GM12878 (cell line): ENCODE measurements around the gene CASQ1. TPM values are rescaled to one million over a fixed set of nuclear protein-coding genes. Genes with fewer than 3 reads are reported as not detected.

Experiments used
- ATAC-seq: fragments of 200-7000 bp; cut with Tn5 transposase; 3 replicates; pipeline ENCODE4 v1.9.1; 2020; ENCODE audit warnings: mild to moderate bottlenecking, moderate library complexity
- BruUV-seq: library from RNA; stranded (reverse); fragments of 400-500 nt; replicated peaks from 2 replicates; lab custom pipeline; 2021; lab: Mats Ljungman, UMichigan
- CTCF ChIA-PET: fragments of 300-600 bp; sonication (Branson Sonifier 250); formaldehyde crosslinking; extraction: SDS; loops from one replicate; lab custom pipeline; 2021; ENCODE audit warnings: inconsistent platforms; lab: Yijun Ruan, JAX
- POLR2A ChIA-PET: fragments of 350-600 bp; formaldehyde crosslinking; extraction: SDS; loops from one replicate; lab custom pipeline; 2021; ENCODE audit warnings: inconsistent platforms; lab: Charles Lee
- RAD21 ChIA-PET: fragments of 300-600 bp; sonication (Branson Sonifier 250); formaldehyde crosslinking; loops from one replicate; lab custom pipeline; 2023; ENCODE audit warnings: antibody characterized with exemption; ENCODE audit not compliant: unreplicated experiment; lab: Charles Lee
- SMC1A ChIA-PET: fragments of 300-600 bp; sonication (Branson Sonifier 250); formaldehyde crosslinking; loops from one replicate; lab custom pipeline; 2023; ENCODE audit not compliant: unreplicated experiment, uncharacterized antibody; lab: Charles Lee
- DNase-seq: peaks from one replicate; pipeline ENCODE4 v3.0.0-alpha.2; 2011; ENCODE audit warnings: low read depth, low spot score
- FAIRE-seq: peaks from 3 replicates; lab custom pipeline; 2011; peaks lifted over from hg19 to GRCh38; lab: Jason Lieb, UNC
- H2AFZ ChIP-seq: 2 replicates; pipeline ENCODE4 v1.6.0; 2011; ENCODE audit warnings: low read depth, low read length, control low read depth; ENCODE audit not compliant: control insufficient read depth
- H3K27ac ChIP-seq: 2 replicates; pipeline ENCODE4 v1.5.1; 2011; ENCODE audit warnings: control low read depth; ENCODE audit not compliant: control insufficient read depth, insufficient read depth
- H3K27me3 ChIP-seq, 2 experiments: replicated peaks in 1 of 2; 2 replicates each; pipeline versions ENCODE4 v1.6.0 to v1.6.1; 2011; ENCODE audit warnings: low read length in 1 of 2; ENCODE audit not compliant: control insufficient read depth in 2 of 2, insufficient read depth in 2 of 2
- H3K36me3 ChIP-seq, 2 experiments: 2 replicates each; pipeline ENCODE4 v1.5.1; 2011; ENCODE audit warnings: low read length in 1 of 2; ENCODE audit not compliant: control insufficient read depth in 2 of 2, insufficient read depth in 2 of 2
- H3K4me1 ChIP-seq: 2 replicates; pipeline ENCODE4 v1.6.1; 2011; ENCODE audit warnings: mild to moderate bottlenecking, low read length, moderate library complexity, mixed read lengths; ENCODE audit not compliant: control insufficient read depth, insufficient read depth
- H3K4me2 ChIP-seq: 2 replicates; pipeline ENCODE4 v1.6.0; 2011; ENCODE audit warnings: control low read depth; ENCODE audit not compliant: control insufficient read depth, insufficient read depth
- H3K4me3 ChIP-seq: fragments of 200-600 bp; sonication (generic); 2 replicates; pipeline ENCODE4 v1.5.1; 2016
- H3K79me2 ChIP-seq: 2 replicates; pipeline ENCODE4 v1.6.0; 2011; ENCODE audit warnings: low read length; ENCODE audit not compliant: control insufficient read depth, insufficient read depth
- H3K9ac ChIP-seq: 2 replicates; pipeline ENCODE4 v1.8.0; 2011; ENCODE audit warnings: low read length, control low read depth, mixed read lengths; ENCODE audit not compliant: control insufficient read depth, insufficient read depth
- H3K9me3 ChIP-seq: replicated peaks from 3 replicates; pipeline ENCODE4 v1.5.1; 2011; ENCODE audit warnings: mild to moderate bottlenecking, low read length; ENCODE audit not compliant: control insufficient read depth, insufficient read depth
- H4K20me1 ChIP-seq: 2 replicates; pipeline ENCODE4 v1.6.0; 2011; ENCODE audit not compliant: control insufficient read depth, insufficient read depth
- CBX3 ChIP-seq: fragments of 200-600 bp; sonication (generic); IDR thresholded peaks from 2 replicates; pipeline ENCODE4 v1.6.1; 2016; ENCODE audit warnings: low read depth, borderline replicate concordance
- HDAC6 ChIP-seq: fragments of 200-600 bp; sonication (generic); IDR thresholded peaks from one replicate; pipeline ENCODE4 v1.8.0; 2017; ENCODE audit warnings: antibody characterized with exemption; ENCODE audit not compliant: unreplicated experiment
- IKZF1 ChIP-seq: fragments of 450-650 bp; conservative IDR thresholded peaks from 2 replicates; pipeline ENCODE4 v1.6.1; 2017; ENCODE audit warnings: antibody characterized with exemption, mild to moderate bottlenecking
- IRF4 ChIP-seq: IDR thresholded peaks from 2 replicates; pipeline ENCODE4 v1.6.1; 2011; ENCODE audit warnings: low read depth, low read length
- JUND ChIP-seq: IDR thresholded peaks from 2 replicates; pipeline ENCODE4 v1.6.1; 2012; ENCODE audit warnings: low read depth, mild to moderate bottlenecking, low read length, improper control_type of control experiment, moderate library complexity
- NR2F1 ChIP-seq: fragments of 450-650 bp; conservative IDR thresholded peaks from 2 replicates; pipeline ENCODE4 v1.6.1; 2017; ENCODE audit warnings: mild to moderate bottlenecking
- PBX3 ChIP-seq: IDR thresholded peaks from 2 replicates; pipeline ENCODE4 v1.6.1; 2011; ENCODE audit warnings: mild to moderate bottlenecking, low read depth, low read length, moderate library complexity; ENCODE audit not compliant: insufficient replicate concordance
- SUPT20H ChIP-seq: IDR thresholded peaks from 2 replicates; pipeline ENCODE4 v1.6.1; 2011; ENCODE audit warnings: low read depth, mild to moderate bottlenecking, low read length, moderate library complexity, borderline replicate concordance; ENCODE audit not compliant: control insufficient read depth
- TCF3 ChIP-seq: IDR thresholded peaks from 2 replicates; pipeline ENCODE4 v1.6.1; 2012; ENCODE audit warnings: low read depth, mild to moderate bottlenecking, low read length, borderline replicate concordance; ENCODE audit not compliant: insufficient read depth
- in situ Hi-C: fragments of 300-500 bp; cut with MboI; formaldehyde crosslinking; loops from 9 replicates; pipeline ENCODE4 v1.14.3; 2018; ENCODE audit warnings: mixed read lengths
- intact Hi-C: fragments of 100-400 bp; cut with micrococcal nuclease; formaldehyde crosslinking; loops from one replicate; pipeline ENCODE4 v1.14.2; 2022; ENCODE audit not compliant: unreplicated experiment
- polyA plus RNA-seq, 11 experiments: library from polyadenylated mRNA; depleted of rRNA in 4 of 11; unstranded in 6 of 11; stranded (reverse) in 5 of 11; fragments of >200 nt; fragmentation: Nextera tagmentation in 4 of 11; fragmentation: Illumina TruSeq in 1 of 11; extraction: Ambion mirVana in 4 of 11; extraction: Trizol in 1 of 11; gene quantifications; 1 replicate in 1 of 11; 2 replicates in 10 of 11; pipeline versions ENCODE4 v1.2.1 to v1.2.3, GENCODE V29; 2011 to 2016; ENCODE audit warnings: inconsistent platforms in 2 of 11, missing spikeins in 2 of 11, low read depth in 1 of 11
- total RNA-seq, 4 experiments: library from RNA; depleted of rRNA in 3 of 4; stranded (reverse); fragments of >200 nt in 3 of 4; fragmentation: Illumina TruSeq in 1 of 4; extraction: Trizol in 1 of 4; gene quantifications; 2 replicates each; pipeline versions ENCODE4 v1.2.1 to v1.2.3, GENCODE V29; 2013 to 2021
- TF ChIP-seq, protein P1 (sequence below): IDR thresholded peaks from 2 replicates; pipeline ENCODE4 v1.6.1; 2012; ENCODE audit warnings: improper control_type of control experiment, low read depth, low read length; ENCODE audit not compliant: insufficient replicate concordance
- TF ChIP-seq, protein P2 (sequence below): fragments of 450-650 bp; IDR thresholded peaks from 2 replicates; pipeline ENCODE4 v1.6.1; 2017; ENCODE audit warnings: low read depth, mild to moderate bottlenecking, moderate library complexity
- TF ChIP-seq, protein P3 (sequence below): fragments of 450-650 bp; formaldehyde crosslinking; IDR thresholded peaks from 2 replicates; pipeline ENCODE4 v1.4.0; 2020; ENCODE audit warnings: mild to moderate bottlenecking, moderate library complexity

The CASQ1 gene
- total and polyA plus RNA-seq, 10 of the 15 experiments (the other 5 are each of a cell fraction or from before 2014, with no cell fraction given): 0.10 to 0.77 (median 0.34) TPM

GRCh38 chr1:160221089-160221488 lies 30.7 kb downstream of the CASQ1 start:
- H3K27me3 ChIP-seq: no peaks in the 10 kb centered on the region
- FAIRE-seq (no peak), DNase-seq (no peak), ATAC-seq (no peak)
- H3K9me3 ChIP-seq: no peaks in the 10 kb centered on the region
- H3K4me1 ChIP-seq: no peaks in the 10 kb centered on the region
- no peaks in the 10 kb centered on the region for H4K20me1 ChIP-seq
- SMC1A ChIA-PET: interaction anchor here (1.0 to 4.9 kb wide), 12 partner anchors 8 to 120 kb away, joined by 3 to 51 read pairs (median 5); partner anchors contain the start of gene CASQ1
- H3K9ac ChIP-seq: no peak overlapping the region
- in situ Hi-C loops: no loop called here
- no peak overlapping the region for H3K4me2 ChIP-seq
- BruUV-seq: no TSS peak
- no peak overlapping the region for H3K4me3 ChIP-seq
- CTCF ChIA-PET: interaction anchor here (0.8 to 6.7 kb wide), 12 partner anchors 8 to 171 kb away, joined by 5 to 82 read pairs (median 12); partner anchors contain the start of gene CASQ1
- peaks cover 30 to 33% of the 10 kb centered on the region in 2 experiments for H3K36me3 ChIP-seq
- RAD21 ChIA-PET: interaction anchor here (2.6 to 4.0 kb wide), 3 partner anchors 25 to 31 kb away, joined by 11 to 35 read pairs (median 20); no protein-coding TSS in a partner anchor
- H3K79me2 ChIP-seq: no peaks in the 10 kb centered on the region
- no peak overlapping the region for H2AFZ ChIP-seq
- POLR2A ChIA-PET: interaction anchor here (1.4 kb wide), 1 partner anchor 10 kb away, joined by 3 read pairs; no protein-coding TSS in a partner anchor
- intact Hi-C loops: no loop called here
- H3K27ac ChIP-seq: no peak overlapping the region
- no peak for TF ChIP-seq NR2F1
- no peak for TF ChIP-seq JUND
- TF ChIP-seq IKZF1: no peak
- TF ChIP-seq CBX3: no peak
- TF ChIP-seq, protein P1, sequence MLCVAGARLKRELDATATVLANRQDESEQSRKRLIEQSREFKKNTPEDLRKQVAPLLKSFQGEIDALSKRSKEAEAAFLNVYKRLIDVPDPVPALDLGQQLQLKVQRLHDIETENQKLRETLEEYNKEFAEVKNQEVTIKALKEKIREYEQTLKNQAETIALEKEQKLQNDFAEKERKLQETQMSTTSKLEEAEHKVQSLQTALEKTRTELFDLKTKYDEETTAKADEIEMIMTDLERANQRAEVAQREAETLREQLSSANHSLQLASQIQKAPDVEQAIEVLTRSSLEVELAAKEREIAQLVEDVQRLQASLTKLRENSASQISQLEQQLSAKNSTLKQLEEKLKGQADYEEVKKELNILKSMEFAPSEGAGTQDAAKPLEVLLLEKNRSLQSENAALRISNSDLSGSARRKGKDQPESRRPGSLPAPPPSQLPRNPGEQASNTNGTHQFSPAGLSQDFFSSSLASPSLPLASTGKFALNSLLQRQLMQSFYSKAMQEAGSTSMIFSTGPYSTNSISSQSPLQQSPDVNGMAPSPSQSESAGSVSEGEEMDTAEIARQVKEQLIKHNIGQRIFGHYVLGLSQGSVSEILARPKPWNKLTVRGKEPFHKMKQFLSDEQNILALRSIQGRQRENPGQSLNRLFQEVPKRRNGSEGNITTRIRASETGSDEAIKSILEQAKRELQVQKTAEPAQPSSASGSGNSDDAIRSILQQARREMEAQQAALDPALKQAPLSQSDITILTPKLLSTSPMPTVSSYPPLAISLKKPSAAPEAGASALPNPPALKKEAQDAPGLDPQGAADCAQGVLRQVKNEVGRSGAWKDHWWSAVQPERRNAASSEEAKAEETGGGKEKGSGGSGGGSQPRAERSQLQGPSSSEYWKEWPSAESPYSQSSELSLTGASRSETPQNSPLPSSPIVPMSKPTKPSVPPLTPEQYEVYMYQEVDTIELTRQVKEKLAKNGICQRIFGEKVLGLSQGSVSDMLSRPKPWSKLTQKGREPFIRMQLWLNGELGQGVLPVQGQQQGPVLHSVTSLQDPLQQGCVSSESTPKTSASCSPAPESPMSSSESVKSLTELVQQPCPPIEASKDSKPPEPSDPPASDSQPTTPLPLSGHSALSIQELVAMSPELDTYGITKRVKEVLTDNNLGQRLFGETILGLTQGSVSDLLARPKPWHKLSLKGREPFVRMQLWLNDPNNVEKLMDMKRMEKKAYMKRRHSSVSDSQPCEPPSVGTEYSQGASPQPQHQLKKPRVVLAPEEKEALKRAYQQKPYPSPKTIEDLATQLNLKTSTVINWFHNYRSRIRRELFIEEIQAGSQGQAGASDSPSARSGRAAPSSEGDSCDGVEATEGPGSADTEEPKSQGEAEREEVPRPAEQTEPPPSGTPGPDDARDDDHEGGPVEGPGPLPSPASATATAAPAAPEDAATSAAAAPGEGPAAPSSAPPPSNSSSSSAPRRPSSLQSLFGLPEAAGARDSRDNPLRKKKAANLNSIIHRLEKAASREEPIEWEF: no peak
- no peak for TF ChIP-seq TCF3
- TF ChIP-seq PBX3: no peak
- no peak for TF ChIP-seq SUPT20H
- TF ChIP-seq IRF4: no peak
- TF ChIP-seq, protein P2, sequence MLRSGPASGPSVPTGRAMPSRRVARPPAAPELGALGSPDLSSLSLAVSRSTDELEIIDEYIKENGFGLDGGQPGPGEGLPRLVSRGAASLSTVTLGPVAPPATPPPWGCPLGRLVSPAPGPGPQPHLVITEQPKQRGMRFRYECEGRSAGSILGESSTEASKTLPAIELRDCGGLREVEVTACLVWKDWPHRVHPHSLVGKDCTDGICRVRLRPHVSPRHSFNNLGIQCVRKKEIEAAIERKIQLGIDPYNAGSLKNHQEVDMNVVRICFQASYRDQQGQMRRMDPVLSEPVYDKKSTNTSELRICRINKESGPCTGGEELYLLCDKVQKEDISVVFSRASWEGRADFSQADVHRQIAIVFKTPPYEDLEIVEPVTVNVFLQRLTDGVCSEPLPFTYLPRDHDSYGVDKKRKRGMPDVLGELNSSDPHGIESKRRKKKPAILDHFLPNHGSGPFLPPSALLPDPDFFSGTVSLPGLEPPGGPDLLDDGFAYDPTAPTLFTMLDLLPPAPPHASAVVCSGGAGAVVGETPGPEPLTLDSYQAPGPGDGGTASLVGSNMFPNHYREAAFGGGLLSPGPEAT: no peak
- TF ChIP-seq, protein P3, sequence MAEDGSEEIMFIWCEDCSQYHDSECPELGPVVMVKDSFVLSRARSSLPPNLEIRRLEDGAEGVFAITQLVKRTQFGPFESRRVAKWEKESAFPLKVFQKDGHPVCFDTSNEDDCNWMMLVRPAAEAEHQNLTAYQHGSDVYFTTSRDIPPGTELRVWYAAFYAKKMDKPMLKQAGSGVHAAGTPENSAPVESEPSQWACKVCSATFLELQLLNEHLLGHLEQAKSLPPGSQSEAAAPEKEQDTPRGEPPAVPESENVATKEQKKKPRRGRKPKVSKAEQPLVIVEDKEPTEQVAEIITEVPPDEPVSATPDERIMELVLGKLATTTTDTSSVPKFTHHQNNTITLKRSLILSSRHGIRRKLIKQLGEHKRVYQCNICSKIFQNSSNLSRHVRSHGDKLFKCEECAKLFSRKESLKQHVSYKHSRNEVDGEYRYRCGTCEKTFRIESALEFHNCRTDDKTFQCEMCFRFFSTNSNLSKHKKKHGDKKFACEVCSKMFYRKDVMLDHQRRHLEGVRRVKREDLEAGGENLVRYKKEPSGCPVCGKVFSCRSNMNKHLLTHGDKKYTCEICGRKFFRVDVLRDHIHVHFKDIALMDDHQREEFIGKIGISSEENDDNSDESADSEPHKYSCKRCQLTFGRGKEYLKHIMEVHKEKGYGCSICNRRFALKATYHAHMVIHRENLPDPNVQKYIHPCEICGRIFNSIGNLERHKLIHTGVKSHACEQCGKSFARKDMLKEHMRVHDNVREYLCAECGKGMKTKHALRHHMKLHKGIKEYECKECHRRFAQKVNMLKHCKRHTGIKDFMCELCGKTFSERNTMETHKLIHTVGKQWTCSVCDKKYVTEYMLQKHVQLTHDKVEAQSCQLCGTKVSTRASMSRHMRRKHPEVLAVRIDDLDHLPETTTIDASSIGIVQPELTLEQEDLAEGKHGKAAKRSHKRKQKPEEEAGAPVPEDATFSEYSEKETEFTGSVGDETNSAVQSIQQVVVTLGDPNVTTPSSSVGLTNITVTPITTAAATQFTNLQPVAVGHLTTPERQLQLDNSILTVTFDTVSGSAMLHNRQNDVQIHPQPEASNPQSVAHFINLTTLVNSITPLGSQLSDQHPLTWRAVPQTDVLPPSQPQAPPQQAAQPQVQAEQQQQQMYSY: no peak
- TF ChIP-seq HDAC6: no peak
